Ovary (tissue), 3 donors: ENCODE results near the gene SULT1A3.

Source experiments
- POLR2A ChIP-seq: fragments of 450-650 bp; IDR thresholded peaks from one replicate; pipeline ENCODE4 v1.6.1; 2017; ENCODE audit warnings: antibody characterized with exemption, mild to moderate bottlenecking, moderate library complexity
- TF ChIP-seq, protein P1 (sequence below), 3 donors: fragments of 450-650 bp in 2 of 3; fragments of 200-600 bp in 1 of 3; IDR thresholded peaks; one replicate each; pipeline versions ENCODE4 v1.5.1 to v1.8.0; 2016 to 2022; ENCODE audit warnings: antibody characterized with exemption in 3 of 3, mild to moderate bottlenecking in 1 of 3
- donor health status: DM: no; HTN: no; CAD: no.

DNA sequence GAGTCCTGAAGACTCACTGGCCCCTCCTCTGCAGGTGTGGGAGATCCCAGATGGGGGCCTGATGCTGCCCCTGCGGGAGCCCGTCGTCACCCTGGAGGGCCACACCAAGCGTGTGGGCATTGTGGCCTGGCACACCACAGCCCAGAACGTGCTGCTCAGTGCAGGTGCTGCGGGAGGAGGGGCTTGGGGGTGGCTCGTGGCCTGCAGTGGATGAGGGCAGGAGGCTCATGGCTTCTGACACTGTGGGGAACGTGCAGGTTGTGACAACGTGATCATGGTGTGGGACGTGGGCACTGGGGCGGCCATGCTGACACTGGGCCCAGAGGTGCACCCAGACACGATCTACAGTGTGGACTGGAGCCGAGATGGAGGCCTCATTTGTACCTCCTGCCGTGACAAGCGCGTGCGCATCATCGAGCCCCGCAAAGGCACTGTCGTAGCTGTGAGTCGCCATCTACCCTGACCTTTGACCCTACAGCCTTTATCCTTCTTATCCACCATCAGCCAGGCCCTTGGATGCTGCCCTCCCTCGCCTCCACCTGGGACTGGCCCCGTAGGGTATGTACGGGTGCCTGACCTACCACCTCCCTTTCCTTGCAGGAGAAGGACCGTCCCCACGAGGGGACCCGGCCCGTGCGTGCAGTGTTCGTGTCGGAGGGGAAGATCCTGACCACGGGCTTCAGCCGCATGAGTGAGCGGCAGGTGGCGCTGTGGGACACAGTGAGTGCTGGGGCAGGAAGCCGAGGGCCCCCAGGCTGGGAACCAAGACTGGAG is 12.1 kb upstream of the SULT1A3 start:
- TF ChIP-seq, protein P1, sequence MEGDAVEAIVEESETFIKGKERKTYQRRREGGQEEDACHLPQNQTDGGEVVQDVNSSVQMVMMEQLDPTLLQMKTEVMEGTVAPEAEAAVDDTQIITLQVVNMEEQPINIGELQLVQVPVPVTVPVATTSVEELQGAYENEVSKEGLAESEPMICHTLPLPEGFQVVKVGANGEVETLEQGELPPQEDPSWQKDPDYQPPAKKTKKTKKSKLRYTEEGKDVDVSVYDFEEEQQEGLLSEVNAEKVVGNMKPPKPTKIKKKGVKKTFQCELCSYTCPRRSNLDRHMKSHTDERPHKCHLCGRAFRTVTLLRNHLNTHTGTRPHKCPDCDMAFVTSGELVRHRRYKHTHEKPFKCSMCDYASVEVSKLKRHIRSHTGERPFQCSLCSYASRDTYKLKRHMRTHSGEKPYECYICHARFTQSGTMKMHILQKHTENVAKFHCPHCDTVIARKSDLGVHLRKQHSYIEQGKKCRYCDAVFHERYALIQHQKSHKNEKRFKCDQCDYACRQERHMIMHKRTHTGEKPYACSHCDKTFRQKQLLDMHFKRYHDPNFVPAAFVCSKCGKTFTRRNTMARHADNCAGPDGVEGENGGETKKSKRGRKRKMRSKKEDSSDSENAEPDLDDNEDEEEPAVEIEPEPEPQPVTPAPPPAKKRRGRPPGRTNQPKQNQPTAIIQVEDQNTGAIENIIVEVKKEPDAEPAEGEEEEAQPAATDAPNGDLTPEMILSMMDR (IDR thresholded peaks at IDR 0.05), result peak in 1 of 3 donors; percentile 18
- TF ChIP-seq POLR2A, result no peak
